IPS-20b (cell line): ENCODE measurements around the gene GRIK5.
A peak's percentile ranks its signal among the peaks of the same experiment; 100 is the strongest.
"Not testable (repeated sequence)": the region's sequence is repeated elsewhere in the genome, so short reads cannot be mapped to it uniquely, and the experiment has no call there.

Experiments used
- H3K27ac ChIP-seq: one replicate; pipeline ENCODE4 v1.5.1; 2013; ENCODE audit warnings: low read length
- H3K27me3 ChIP-seq: 2 replicates; pipeline ENCODE4 v1.6.1; 2013; ENCODE audit warnings: mild to moderate bottlenecking, low read length, inconsistent platforms; ENCODE audit not compliant: insufficient read depth
- H3K36me3 ChIP-seq: 2 replicates; pipeline ENCODE4 v1.6.1; 2013; ENCODE audit warnings: low read depth, mild to moderate bottlenecking, inconsistent platforms, low read length, moderate library complexity; ENCODE audit not compliant: insufficient read depth
- H3K4me1 ChIP-seq: 2 replicates; pipeline ENCODE4 v1.6.1; 2013; ENCODE audit warnings: mild to moderate bottlenecking, control low read depth, inconsistent platforms, low read length, moderate library complexity; ENCODE audit not compliant: insufficient read depth
- H3K4me3 ChIP-seq: 2 replicates; pipeline ENCODE4 v1.5.1; 2013; ENCODE audit warnings: mild to moderate bottlenecking, low read length, inconsistent platforms
- H3K9ac ChIP-seq: 2 replicates; pipeline ENCODE4 v1.6.1; 2013; ENCODE audit warnings: low read depth, mild to moderate bottlenecking, inconsistent platforms, low read length, moderate library complexity
- H3K9me3 ChIP-seq: 2 replicates; pipeline ENCODE4 v1.6.1; 2013; ENCODE audit warnings: mild to moderate bottlenecking, low read depth, low read length, inconsistent platforms; ENCODE audit not compliant: insufficient read depth

Gene GRIK5

DNA sequence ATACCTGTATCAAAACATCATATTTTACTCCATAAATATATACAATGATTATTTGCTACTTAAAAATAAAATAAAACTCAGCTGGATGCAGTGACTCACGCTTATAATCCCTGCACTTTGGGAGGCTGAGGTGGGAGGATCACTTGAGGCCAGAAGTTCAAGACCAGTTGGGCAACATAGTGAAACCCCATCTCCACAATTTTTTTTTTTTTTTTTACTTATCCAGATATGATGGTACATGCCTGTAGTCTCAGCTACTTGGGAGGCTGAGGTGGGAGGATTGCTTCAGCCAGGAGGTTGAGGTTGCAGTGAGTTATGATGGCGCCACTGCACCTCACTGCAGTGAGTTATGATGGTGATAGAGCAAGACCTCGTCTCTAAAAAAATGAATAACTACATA is 39.9 kb upstream of the GRIK5 start:
- H3K4me1 ChIP-seq: peaks cover 8% of the 10 kb centered on the region; the same call in 1 of the 2 replicates
- no peak overlapping the region for H3K9ac ChIP-seq
- H3K36me3 ChIP-seq: no peaks in the 10 kb centered on the region

DNA sequence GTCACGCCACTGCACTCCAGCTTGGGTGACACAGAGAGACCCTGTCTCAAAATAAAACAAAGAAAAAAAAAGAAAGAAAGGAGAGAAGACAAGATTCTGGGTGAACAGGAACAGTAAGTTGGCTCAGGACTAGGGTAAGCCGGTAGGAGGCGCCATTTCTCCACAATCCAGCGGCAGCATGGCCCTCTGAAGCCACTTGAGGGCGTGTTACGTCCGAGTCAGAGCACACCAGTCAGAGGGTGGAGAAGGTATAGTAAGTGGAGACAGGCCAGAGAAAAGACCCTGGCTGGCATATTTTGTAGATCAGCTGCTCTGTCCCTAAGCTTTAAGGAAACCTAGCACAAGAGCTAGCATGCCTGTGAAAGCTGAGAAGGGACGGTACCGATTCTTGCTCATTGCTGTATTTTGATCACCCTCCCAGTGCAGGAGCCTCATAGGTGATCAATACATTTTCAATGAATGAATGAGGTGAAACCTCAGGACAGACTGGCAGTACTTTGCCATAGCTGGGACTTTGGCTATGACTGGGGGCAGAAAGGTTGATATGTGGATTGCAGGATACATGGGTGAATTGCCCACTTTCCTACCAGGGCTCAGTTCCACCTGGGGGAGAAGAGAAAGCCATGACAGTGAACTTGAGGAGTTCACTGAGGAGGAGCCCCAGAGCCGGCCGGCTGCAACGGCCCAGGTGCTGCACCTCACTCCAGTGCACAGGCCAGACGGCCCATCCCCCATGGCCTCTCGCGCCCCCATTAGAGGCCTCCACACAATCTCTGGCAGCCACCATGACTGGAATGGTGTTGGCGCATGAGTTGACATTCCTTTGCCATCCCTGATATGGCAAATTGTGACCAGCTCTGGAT is 38.8 kb upstream of the GRIK5 start:
- no peak overlapping the region for H3K4me3 ChIP-seq

More for the DNA sequence above, 39.9 kb upstream of the GRIK5 start:
- no peak overlapping the region for H3K27ac ChIP-seq
- H3K27me3 ChIP-seq: peaks cover 9% of the 10 kb centered on the region
- H3K9me3 ChIP-seq: no peaks in the 10 kb centered on the region
- H3K4me3 ChIP-seq: no peak overlapping the region

DNA sequence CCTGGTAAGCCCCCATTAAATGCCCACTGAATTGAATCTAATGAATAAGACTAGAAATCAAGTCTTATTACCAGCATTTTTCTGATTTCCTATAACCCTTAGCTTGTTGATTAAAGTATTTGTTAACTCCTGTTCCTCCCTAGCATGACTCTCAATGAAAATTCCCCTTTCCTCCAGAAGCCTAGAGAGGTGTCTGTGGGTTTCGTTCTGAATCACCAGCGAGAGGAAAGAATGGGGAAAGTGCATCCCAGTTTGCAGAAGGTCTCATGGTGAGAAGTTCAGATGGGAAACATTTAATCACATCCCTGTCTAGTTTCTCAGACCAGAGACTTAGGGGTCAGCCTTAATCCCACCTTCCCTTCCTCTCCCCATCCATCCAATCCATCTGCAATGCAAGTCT is 35.4 kb upstream of the GRIK5 start:
- H3K4me1 ChIP-seq: peaks cover 3% of the 10 kb centered on the region; the same call in 1 of the 2 replicates
- no peak overlapping the region for H3K9ac ChIP-seq
- no peak overlapping the region for H3K4me3 ChIP-seq
- peaks cover 10% of the 10 kb centered on the region for H3K27me3 ChIP-seq
- no peaks in the 10 kb centered on the region for H3K9me3 ChIP-seq
- H3K27ac ChIP-seq: no peak overlapping the region
- no peaks in the 10 kb centered on the region for H3K36me3 ChIP-seq

More for the DNA sequence above, 38.8 kb upstream of the GRIK5 start:
- Histone ChIP-seq H3K36me3 (no peaks in the 10 kb centered on the region), H3K9ac (no peak overlapping the region), H3K4me1 (peaks cover 3% of the 10 kb centered on the region; the same call in 1 of the 2 replicates), H3K9me3 (no peaks in the 10 kb centered on the region), H3K27ac (no peak overlapping the region), H3K27me3 (peaks cover 10% of the 10 kb centered on the region)

DNA sequence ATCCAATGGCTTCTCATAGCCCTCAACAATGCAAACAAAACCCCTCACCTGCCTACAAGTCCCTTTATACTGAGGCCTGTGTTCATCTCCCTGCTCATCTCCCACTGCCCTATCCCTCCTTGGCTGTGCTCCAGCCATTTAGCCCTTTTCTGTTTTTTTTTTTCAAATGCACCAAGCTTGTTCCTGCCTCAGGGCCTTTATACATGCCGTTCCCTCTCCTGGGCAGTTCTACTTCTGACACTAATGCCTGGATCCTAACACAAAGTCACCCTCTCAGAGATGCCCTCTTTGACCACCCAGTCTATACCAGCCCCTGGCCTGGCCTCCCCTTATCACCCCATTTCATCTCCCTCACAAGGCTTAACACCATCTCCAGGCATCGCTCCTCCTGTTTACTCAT is 32.9 kb upstream of the GRIK5 start:
- Histone ChIP-seq H3K27me3 (peaks cover 10% of the 10 kb centered on the region), H3K27ac (no peak overlapping the region), H3K9me3 (no peaks in the 10 kb centered on the region), H3K9ac (no peak overlapping the region), H3K4me3 (no peak overlapping the region), H3K36me3 (no peaks in the 10 kb centered on the region), H3K4me1 (no peaks in the 10 kb centered on the region; the same call in none of the 2 replicates)

GRCh38 chr19:42100241-42100640 is 30.2 kb upstream of the GRIK5 start:
- not testable (repeated sequence) for H3K4me3 ChIP-seq, H3K9ac ChIP-seq, H3K4me1 ChIP-seq, H3K27ac ChIP-seq, H3K9me3 ChIP-seq, H3K36me3 ChIP-seq, H3K27me3 ChIP-seq

GRCh38 chr19:42099336-42099925 is 29.4 kb upstream of the GRIK5 start:
- H3K4me3 ChIP-seq: no peak overlapping the region
- H3K4me1 ChIP-seq: peaks cover 2% of the 10 kb centered on the region
- H3K27me3 ChIP-seq: peaks cover 4% of the 10 kb centered on the region; the same call in 1 of the 2 replicates
- no peaks in the 10 kb centered on the region for H3K9me3 ChIP-seq
- no peaks in the 10 kb centered on the region for H3K36me3 ChIP-seq
- 0 out of 2 replicates have a peak overlapping the region, but pooled peaks have one; percentile 37 for H3K9ac ChIP-seq
- H3K27ac ChIP-seq: no peak overlapping the region

DNA sequence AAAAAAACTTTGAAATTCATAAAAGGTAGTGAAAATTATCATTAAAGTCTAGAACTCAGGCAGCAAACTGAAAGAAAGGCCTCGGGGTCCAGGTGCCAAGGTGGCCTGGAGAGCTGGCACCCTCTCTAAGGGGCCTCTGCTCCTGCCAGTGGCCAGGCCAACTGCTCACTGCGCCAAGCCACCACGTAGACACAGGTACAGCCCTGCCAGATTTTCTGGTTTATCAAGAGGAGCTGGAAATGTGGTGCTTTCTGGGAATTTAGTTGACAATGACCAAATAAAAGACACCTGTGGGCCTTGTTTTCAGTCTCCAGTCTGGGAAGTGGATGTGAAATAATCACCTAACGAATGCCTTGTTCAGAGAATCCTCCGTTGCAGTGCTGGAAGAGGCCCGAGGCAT is 28.8 kb upstream of the GRIK5 start:
- no peaks in the 10 kb centered on the region for H3K36me3 ChIP-seq
- H3K4me1 ChIP-seq: peaks cover 2% of the 10 kb centered on the region
- H3K9me3 ChIP-seq: no peaks in the 10 kb centered on the region

DNA sequence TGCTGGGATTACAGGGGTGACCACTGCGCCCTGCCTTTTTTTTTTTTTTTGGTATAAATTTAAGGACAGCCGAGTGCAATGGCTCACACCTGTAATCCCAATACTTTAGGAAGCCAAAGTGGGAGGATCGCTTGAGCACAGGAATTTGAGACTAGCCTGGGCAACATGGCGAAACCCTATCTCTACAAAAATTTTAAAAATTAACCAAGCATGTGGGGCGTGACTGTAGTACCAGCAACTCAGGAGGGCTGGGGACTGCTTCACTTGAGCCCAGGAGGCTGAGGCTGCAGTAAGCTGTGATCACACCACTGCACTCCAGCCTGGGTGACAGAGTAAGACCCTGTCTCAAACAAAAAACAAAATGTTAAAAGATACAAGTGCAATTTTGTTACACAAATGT is 27.5 kb upstream of the GRIK5 start:
- Histone ChIP-seq H3K36me3 (no peaks in the 10 kb centered on the region), H3K9me3 (no peaks in the 10 kb centered on the region)

More for the DNA sequence above, 28.8 kb upstream of the GRIK5 start:
- Histone ChIP-seq H3K4me3 (no peak overlapping the region), H3K9ac (no peak overlapping the region), H3K27me3 (peaks cover 4% of the 10 kb centered on the region; the same call in 1 of the 2 replicates), H3K27ac (no peak overlapping the region)

GRCh38 chr19:42096255-42096837 is 26.3 kb upstream of the GRIK5 start:
- Histone ChIP-seq H3K4me3 (peak overlapping the region; percentile 57; the same call in 1 of the 2 replicates), H3K27me3 (peaks cover 4% of the 10 kb centered on the region; the same call in 1 of the 2 replicates), H3K9me3 (no peaks in the 10 kb centered on the region), H3K36me3 (no peaks in the 10 kb centered on the region), H3K4me1 (peaks cover 2% of the 10 kb centered on the region), H3K27ac (no peak overlapping the region), H3K9ac (no peak overlapping the region)

More for the DNA sequence above, 27.5 kb upstream of the GRIK5 start:
- H3K27ac ChIP-seq: no peak overlapping the region
- peaks cover 4% of the 10 kb centered on the region; the same call in 1 of the 2 replicates for H3K27me3 ChIP-seq
- H3K9ac ChIP-seq: no peak overlapping the region
- H3K4me3 ChIP-seq: no peak overlapping the region
- peaks cover 2% of the 10 kb centered on the region for H3K4me1 ChIP-seq

DNA sequence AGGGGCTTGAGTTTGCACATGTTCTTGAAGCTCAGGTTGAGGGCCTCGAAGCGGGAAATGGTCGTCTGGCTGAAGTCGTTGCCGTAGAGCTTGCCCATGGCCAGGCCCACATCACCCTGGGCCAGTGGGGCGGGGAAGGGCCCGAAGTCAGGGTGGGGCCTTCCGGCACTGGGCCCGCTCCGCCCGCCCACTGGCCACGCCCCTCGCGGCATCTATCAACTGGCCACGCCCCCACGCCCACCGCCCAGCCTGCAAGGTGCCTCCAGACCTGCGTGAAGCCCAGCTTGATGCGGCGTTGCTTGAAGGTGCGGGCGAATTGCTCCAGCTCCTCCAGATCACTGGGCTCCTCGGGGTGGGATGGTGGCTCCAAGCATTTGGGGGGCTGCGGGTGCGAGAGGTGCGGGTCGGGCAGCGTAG is 25.8 kb upstream of the GRIK5 start:
- H3K27ac ChIP-seq: no peak overlapping the region
- H3K36me3 ChIP-seq: no peaks in the 10 kb centered on the region
- H3K9me3 ChIP-seq: no peaks in the 10 kb centered on the region
- H3K4me3 ChIP-seq: peak overlapping the region; percentile 57; the same call in 1 of the 2 replicates
- H3K9ac ChIP-seq: no peak overlapping the region
- H3K27me3 ChIP-seq: peaks cover 4% of the 10 kb centered on the region; the same call in 1 of the 2 replicates
- H3K4me1 ChIP-seq: peaks cover 2% of the 10 kb centered on the region

GRCh38 chr19:42095142-42095813 is 25.3 kb upstream of the GRIK5 start:
- Histone ChIP-seq H3K4me3 (peak overlapping the region; percentile 57; the same call in 1 of the 2 replicates), H3K4me1 (peaks cover 2% of the 10 kb centered on the region), H3K36me3 (no peaks in the 10 kb centered on the region), H3K27ac (no peak overlapping the region), H3K9ac (no peak overlapping the region), H3K9me3 (no peaks in the 10 kb centered on the region), H3K27me3 (peaks cover 4% of the 10 kb centered on the region; the same call in 1 of the 2 replicates)
